Body of pancreas (tissue), 4 donors: Measurements from ENCODE around the gene TMEM50A. TPM values are rescaled to one million over a fixed set of nuclear protein-coding genes. Genes with fewer than 3 reads are reported as not detected.
A peak's percentile ranks its signal among the peaks of the same experiment; 100 is the strongest.
"Not testable (repeated sequence)": the region's sequence is repeated elsewhere in the genome, so short reads cannot be mapped to it uniquely, and the experiment has no call there.

ENCODE experiments used
- ATAC-seq: fragments of 150-250 bp; one replicate; pipeline ENCODE4 v1.9.1; 2016
- DNase-seq, 4 donors: peaks; one replicate each; pipeline ENCODE4 v3.0.0-alpha.2; 2019
- H3K27ac ChIP-seq, 4 donors: fragments of 200-600 bp; sonication (generic); 1 replicate in 3 of 4; 2 replicates in 1 of 4; pipeline versions ENCODE4 v1.5.1 to v1.6.1; 2016 to 2019; ENCODE audit warnings: mild to moderate bottlenecking in 1 of 4, mixed read lengths in 1 of 4, moderate library complexity in 1 of 4
- H3K27me3 ChIP-seq, 2 donors: fragments of 200-600 bp; sonication (generic); one replicate each; pipeline ENCODE4 v1.6.0; 2016; ENCODE audit warnings: mild to moderate bottlenecking in 1 of 2
- H3K36me3 ChIP-seq, 2 donors: fragments of 200-600 bp; sonication (generic); replicated peaks in 1 of 2; 2 replicates each; pipeline ENCODE4 v1.5.1; 2016; ENCODE audit warnings: low read depth in 2 of 2; ENCODE audit not compliant: insufficient read depth in 1 of 2
- H3K4me1 ChIP-seq: fragments of 200-600 bp; sonication (generic); one replicate; pipeline ENCODE4 v1.6.0; 2016
- H3K4me3 ChIP-seq, 2 donors: fragments of 200-600 bp; sonication (generic); 1 replicate in 1 of 2; 2 replicates in 1 of 2; pipeline ENCODE4 v1.5.1; 2016 to 2019
- H3K9me3 ChIP-seq, 3 donors: fragments of 200-600 bp; sonication (generic); 1 replicate in 2 of 3; 2 replicates in 1 of 3; pipeline ENCODE4 v1.5.1; 2016
- POLR2A ChIP-seq, 3 donors: fragments of 450-650 bp; IDR thresholded peaks; one replicate each; pipeline ENCODE4 v1.6.1; 2016; ENCODE audit warnings: antibody characterized with exemption in 3 of 3, mild to moderate bottlenecking in 2 of 3
- WGBS, 2 donors: methylation state at CpG; one replicate each; pipeline ENCODE4 v1.1.5; 2017; 5-methylcytosine and 5-hydroxymethylcytosine counted together
- intact Hi-C: fragments of 100-400 bp; cut with DNase I; formaldehyde crosslinking; loops from one replicate; pipeline ENCODE4 v1.15.1; 2023
- total RNA-seq, 2 donors: library from RNA; depleted of rRNA; stranded (reverse); fragments of >200 nt; gene quantifications; one replicate each; pipeline ENCODE4 v1.1.0, GENCODE V29; 2016
- TF ChIP-seq, protein P1 (sequence below), 7 experiments: fragments of 450-650 bp in 4 of 7; fragments of 200-600 bp in 3 of 7; sonication (generic) in 3 of 7; IDR thresholded peaks; one replicate each; pipeline ENCODE4 v1.5.1; 2016 to 2019; ENCODE audit warnings: antibody characterized with exemption in 7 of 7

Gene TMEM50A
- total RNA-seq, 2 donors from 2014 or later = 38.4 to 57.7 TPM

DNA sequence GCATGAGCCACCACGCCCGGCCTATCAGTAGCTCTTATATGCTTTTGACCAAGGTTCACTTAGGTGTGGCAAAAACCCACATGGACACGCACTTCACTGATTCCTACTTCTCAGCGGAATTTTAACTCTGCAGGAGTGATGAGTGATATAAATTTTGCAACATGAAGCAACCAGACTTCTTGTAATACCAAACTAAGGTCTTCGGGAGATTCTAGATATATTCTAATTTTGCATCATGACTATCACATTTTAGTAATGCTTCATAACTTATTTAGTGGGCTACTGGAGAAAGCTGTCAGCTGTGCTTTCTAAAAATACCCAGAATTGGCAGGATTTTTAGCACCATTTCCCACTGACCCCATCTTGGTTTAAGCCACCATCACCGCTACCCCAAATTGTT is 54.7 kb downstream of the TMEM50A start:
- intact Hi-C loops = no loop called here
- Histone ChIP-seq H3K27me3 (no peaks in the 10 kb centered on the region), H3K36me3 (no peaks in the 10 kb centered on the region), H3K9me3 (no peaks in the 10 kb centered on the region), H3K4me3 (no peak overlapping the region), H3K27ac (no peak overlapping the region), H3K4me1 (no peaks in the 10 kb centered on the region)
- 88 to 92% methylated on average over 6 of the region's 6 CpGs for WGBS, 2 donors
- TF ChIP-seq, protein P1, sequence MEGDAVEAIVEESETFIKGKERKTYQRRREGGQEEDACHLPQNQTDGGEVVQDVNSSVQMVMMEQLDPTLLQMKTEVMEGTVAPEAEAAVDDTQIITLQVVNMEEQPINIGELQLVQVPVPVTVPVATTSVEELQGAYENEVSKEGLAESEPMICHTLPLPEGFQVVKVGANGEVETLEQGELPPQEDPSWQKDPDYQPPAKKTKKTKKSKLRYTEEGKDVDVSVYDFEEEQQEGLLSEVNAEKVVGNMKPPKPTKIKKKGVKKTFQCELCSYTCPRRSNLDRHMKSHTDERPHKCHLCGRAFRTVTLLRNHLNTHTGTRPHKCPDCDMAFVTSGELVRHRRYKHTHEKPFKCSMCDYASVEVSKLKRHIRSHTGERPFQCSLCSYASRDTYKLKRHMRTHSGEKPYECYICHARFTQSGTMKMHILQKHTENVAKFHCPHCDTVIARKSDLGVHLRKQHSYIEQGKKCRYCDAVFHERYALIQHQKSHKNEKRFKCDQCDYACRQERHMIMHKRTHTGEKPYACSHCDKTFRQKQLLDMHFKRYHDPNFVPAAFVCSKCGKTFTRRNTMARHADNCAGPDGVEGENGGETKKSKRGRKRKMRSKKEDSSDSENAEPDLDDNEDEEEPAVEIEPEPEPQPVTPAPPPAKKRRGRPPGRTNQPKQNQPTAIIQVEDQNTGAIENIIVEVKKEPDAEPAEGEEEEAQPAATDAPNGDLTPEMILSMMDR (IDR thresholded peaks at IDR 0.05) = no peak
- TF ChIP-seq POLR2A (IDR thresholded peaks at IDR 0.05) = no peak
- DNase-seq (no peak), ATAC-seq (no peak)

DNA sequence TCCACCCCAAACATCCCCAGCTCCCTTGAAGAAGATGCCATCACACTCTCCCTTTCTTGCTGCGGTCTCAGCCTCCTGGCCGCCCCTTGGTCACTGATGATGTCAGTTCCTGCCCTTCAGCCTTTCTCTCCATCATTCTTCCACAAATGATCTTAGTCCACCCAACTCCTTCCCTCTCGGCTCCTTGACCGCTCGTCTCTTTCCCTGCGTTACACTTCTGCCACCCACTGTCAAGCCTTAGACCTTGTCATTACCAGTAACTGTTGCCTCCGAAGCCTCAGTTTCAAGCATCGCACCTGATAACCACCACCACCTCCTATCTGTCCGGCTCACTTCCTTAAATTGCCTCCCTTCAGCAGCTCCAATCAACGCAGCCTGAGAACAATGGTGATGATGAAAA is 59.4 kb downstream of the TMEM50A start:
- 62 to 65% methylated on average over 4 to 5 of the region's 10 CpGs for WGBS, 2 donors

DNA sequence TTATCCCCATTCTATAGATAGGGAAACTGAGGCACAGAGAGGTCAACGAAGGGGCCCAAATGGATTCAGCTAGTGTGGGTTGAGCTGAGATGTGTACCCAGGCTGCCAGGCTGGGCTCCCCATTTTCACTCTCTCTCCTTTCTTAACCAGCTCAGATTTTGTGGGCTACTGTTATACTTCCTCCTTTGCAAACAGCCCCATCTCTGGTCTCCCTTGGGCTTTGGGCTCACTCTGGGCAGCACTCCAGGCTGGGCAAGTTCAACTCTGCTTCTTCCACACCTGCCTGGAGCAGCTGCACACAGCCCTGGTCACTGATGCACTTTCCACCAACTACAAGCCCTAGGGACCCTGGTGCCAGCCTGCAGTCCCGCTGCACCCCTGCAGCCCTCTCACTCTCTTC is 59.9 kb downstream of the TMEM50A start:
- H3K36me3 ChIP-seq, intact Hi-C loops, DNase-seq, H3K27me3 ChIP-seq, H3K27ac ChIP-seq, ATAC-seq, H3K4me1 ChIP-seq, H3K9me3 ChIP-seq, H3K4me3 ChIP-seq: not testable (repeated sequence)
- WGBS, 2 donors = no CpG with 5 or more reads among the region's 2 CpGs

More for the DNA sequence above, 59.4 kb downstream of the TMEM50A start:
- H3K4me3 ChIP-seq, H3K9me3 ChIP-seq, H3K4me1 ChIP-seq, H3K27me3 ChIP-seq, ATAC-seq, intact Hi-C loops, H3K27ac ChIP-seq, DNase-seq, H3K36me3 ChIP-seq: not testable (repeated sequence)

DNA sequence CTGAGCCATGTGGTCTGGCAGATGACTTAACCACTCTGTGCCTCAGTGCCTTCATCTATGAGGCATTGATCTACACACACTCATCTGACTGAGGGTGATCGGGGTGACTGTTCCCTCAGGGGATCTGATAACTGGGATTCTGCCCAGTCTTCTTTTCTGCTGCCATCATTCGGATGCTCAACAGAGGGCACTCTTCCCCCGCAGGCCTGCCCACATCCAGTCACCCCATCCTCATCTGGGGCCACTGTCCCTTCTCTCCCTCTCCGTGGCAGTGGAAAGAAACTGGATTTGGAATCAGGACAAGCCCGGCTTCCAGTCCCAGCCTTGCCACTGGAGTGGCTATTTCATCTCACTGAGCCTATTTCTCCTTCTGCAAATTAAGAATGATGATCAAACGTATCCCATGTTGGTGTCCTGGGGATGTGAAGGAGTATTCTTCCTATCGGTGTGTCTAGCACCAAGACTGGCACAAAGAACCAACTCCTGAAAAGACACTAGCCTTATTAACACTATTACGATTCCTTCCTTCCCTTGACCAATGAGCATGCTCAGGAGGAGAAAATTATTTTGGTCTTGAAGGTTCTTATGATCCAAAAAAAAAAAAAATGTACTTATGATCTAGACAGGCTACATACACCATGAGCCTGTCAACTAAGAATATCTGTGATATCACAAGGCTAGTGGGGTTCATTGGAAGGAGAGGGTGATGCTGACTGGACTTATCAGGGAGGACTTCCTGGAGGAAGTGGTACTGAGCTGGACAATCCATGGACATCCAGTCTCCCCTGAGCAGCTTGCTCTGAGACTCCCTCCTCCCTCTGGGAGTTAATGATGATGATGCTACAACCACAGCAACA is 65.0 kb downstream of the TMEM50A start:
- TF ChIP-seq, protein P1 (IDR thresholded peaks at IDR 0.05) = peak in 5 of 7 experiments; percentile 15 to 39 (median 26)
- not testable (repeated sequence) for H3K9me3 ChIP-seq, H3K4me1 ChIP-seq, H3K36me3 ChIP-seq, H3K27me3 ChIP-seq, H3K27ac ChIP-seq, H3K4me3 ChIP-seq
- DNase-seq (peak in 1 of 4 donors; percentile 20), ATAC-seq (peak; percentile 77)
- WGBS, 2 donors = 22% methylated on average over 4 to 5 of the region's 8 CpGs
- intact Hi-C loops = loop anchor here (5.0 to 10.0 kb wide), 2 partner anchors 116 to 122 kb away; no protein-coding TSS in a partner anchor

DNA sequence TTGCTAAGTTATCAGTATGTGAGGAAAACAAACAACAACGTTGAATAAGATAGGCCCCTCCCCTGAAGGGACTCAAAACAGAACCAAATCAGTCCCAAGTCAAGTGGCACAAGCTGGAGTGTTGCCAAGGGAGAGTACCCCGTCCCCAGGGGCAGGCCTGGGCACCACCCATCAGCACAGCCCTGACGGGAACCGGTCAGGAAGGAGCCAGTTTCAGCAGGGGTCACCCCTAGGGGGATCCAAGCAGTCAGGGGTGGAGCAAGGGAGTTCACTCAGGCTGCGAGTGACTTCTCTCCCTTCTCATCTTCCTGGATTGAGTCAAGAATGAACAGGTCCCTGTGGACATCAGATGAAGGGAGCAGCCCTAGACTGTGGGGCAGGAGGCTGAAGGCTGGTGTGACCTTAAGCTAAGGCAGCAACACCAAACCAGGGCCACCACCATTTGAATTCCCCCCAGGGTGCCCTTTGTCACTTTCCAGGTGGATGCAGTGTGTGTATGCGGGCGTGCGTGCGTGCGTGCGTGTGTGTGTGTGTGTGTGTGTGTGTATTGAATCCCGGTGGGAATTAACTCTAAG is 67.7 kb downstream of the TMEM50A start:
- H3K9me3 ChIP-seq, DNase-seq, H3K4me1 ChIP-seq, H3K4me3 ChIP-seq, H3K27ac ChIP-seq, ATAC-seq, H3K36me3 ChIP-seq, H3K27me3 ChIP-seq: not testable (repeated sequence)
- intact Hi-C loops = loop anchor here (10.0 kb wide), 1 partner anchor 119 kb away; no protein-coding TSS in a partner anchor
- WGBS, 2 donors = 20 to 84% methylated on average over 1 to 8 of the region's 12 CpGs

DNA sequence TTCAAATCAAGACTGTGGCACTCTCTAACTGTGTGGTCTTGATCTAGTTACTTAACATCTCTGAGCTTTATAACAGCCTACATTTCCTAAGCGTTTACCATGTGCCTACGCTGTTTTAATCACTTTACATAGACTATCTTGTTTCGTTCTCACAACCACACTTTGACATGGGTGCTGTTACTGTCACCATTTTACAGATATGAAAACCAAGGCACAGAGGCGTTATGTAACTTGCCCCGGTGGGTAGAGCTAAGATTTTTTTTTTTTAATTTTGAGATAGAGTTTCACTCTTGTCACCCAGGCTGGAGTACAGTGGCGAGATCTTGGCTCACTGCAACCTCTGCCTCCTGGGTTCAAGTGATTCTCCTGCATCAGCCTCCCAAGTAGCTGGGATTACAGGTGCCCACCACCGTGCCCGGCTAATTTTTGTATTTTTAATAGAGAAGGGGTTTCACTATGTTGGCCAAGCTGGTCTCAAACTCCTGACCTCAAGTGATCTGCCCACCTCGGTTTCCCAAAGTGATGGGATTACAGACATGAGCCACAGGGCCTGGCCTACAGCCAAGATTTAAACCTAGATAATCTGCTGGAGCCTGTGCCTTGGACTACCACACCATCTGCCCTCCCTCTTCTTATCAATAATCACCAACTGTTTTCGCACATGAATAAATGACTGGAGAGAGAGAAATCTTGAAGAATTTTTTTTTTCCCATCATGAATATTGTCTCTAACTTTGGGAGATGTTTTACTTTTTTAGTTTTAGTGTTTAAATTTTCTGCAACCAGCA is 71.7 kb downstream of the TMEM50A start:
- H3K4me1 ChIP-seq, ATAC-seq, H3K36me3 ChIP-seq, H3K9me3 ChIP-seq, H3K4me3 ChIP-seq, DNase-seq, H3K27me3 ChIP-seq, H3K27ac ChIP-seq: not testable (repeated sequence)
- intact Hi-C loops = loop anchor here (10.0 kb wide), 1 partner anchor 115 kb away; no protein-coding TSS in a partner anchor
- WGBS, 2 donors = 88 to 91% methylated on average over 10 of the region's 10 CpGs

Other genes with a start within 250 kb of the TMEM50A start
- gene SYF2, start 105.8 kb upstream of the TMEM50A start, total RNA-seq = 10 to 100 TPM; 25.7 to 48.5 TPM
- 100 to 1,000 TPM in 1 of 2 donors, 10 to 100 TPM in 1; 94.4 to 158 TPM for gene RSRP1, start 90.9 kb upstream of the TMEM50A start, total RNA-seq
- not detected for gene RHD, start 65.8 kb upstream of the TMEM50A start, total RNA-seq
- gene RHCE, start 82.5 kb downstream of the TMEM50A start, total RNA-seq = under 1 TPM in 1 of 2 donors, not detected in 1; 0.26 TPM
- 10 to 100 TPM; 21.3 to 23.4 TPM for gene MACO1, start 92.6 kb downstream of the TMEM50A start, total RNA-seq
- 10 to 100 TPM; 20.8 to 23.7 TPM for gene LDLRAP1, start 205.3 kb downstream of the TMEM50A start, total RNA-seq